ENCODE data around the gene SLC7A5. TPM values are rescaled to one million over a fixed set of nuclear protein-coding genes. Genes with fewer than 3 reads are reported as not detected.

The SLC7A5 gene
- total and polyA plus RNA-seq, 2 of the 13 experiments (the other 11 are each of a cell fraction or from before 2014, with no cell fraction given), result 79.6 to 155 TPM

- in situ Hi-C loops (cut with HindIII; ENCODE audit: extremely low pct_ligation_motif_present, low pct_unique_long_range_greater_than_20kb), result no loop called here
- no peak overlapping the region for H2AFZ ChIP-seq (ENCODE audit: low read length)
- POLR2A ChIA-PET, result interaction anchor here (0.6 to 1.9 kb wide), 7 partner anchors 16 to 58 kb away, joined by 3 to 9 read pairs (median 4); no protein-coding TSS in a partner anchor
- FAIRE-seq, result peak; percentile 63
- H3K9ac ChIP-seq (ENCODE audit: insufficient read depth, low read depth, low read length), result peak overlapping the region; percentile 7; the same call in 1 of the 2 replicates
- H3K4me3 ChIP-seq (replicated peaks in 1 of 3; ENCODE audit: insufficient read depth in 1 of 3, low read depth in 2 of 3, low read length in 3 of 3), result peak overlapping the region in 1 of 3 experiments; percentile 41; a peak in 1 of 6 replicates
- H3K79me2 ChIP-seq (ENCODE audit: insufficient read depth, low read length), result no peaks in the 10 kb centered on the region
- WGBS (ENCODE audit: low lambda C conversion rate), result 9% methylated on average over 10 of the region's 10 CpGs
- H3K4me1 ChIP-seq (ENCODE audit: insufficient read depth, low read length), result peaks cover 72% of the 10 kb centered on the region
- no TSS peak for BruUV-seq (replicated peaks)
- H3K27ac ChIP-seq (ENCODE audit: extremely low read length, insufficient read depth, low read length), result no peak overlapping the region
- no peaks in the 10 kb centered on the region for H3K27me3 ChIP-seq (ENCODE audit: control insufficient read depth in 1 of 2, insufficient read depth in 2 of 2, low read length in 2 of 2)
- CTCF ChIA-PET (ENCODE audit: low intra/inter-chr PET ratio, low total read pairs), result no interaction called here
- intact Hi-C loops (cut with micrococcal nuclease; ENCODE audit: unreplicated experiment), result loop anchor here (2.0 kb wide), 1 partner anchor 33 kb away; no protein-coding TSS in a partner anchor
- peak overlapping the region; percentile 52 for H3K4me2 ChIP-seq (ENCODE audit: low read depth, low read length)
- peaks cover 2% of the 10 kb centered on the region; the same call in 1 of the 2 replicates for H3K9me3 ChIP-seq (ENCODE audit: low read length)
- ATAC-seq, result peak; percentile 70
- DNase-seq (ENCODE audit: low spot score), result peak; percentile 68
- H4K20me1 ChIP-seq (ENCODE audit: insufficient read depth, low read length), result no peaks in the 10 kb centered on the region
- H3K36me3 ChIP-seq (replicated peaks in 1 of 2; ENCODE audit: control insufficient read depth in 1 of 2, insufficient read depth in 2 of 2, low read length in 2 of 2), result no peaks in the 10 kb centered on the region
- TF ChIP-seq ZNF614 (CRISPR knock-in tag; IDR thresholded peaks at IDR 0.05; ENCODE audit: borderline replicate concordance) (peak; percentile 27; the same call in 1 of the 2 replicates), KDM1A (CRISPR knock-in tag; IDR thresholded peaks at IDR 0.05) (0 out of 2 replicates have a peak, but pooled peaks have one; percentile 36), ZNF891 (CRISPR knock-in tag; IDR thresholded peaks at IDR 0.05) (peak; percentile 67; the same call in 1 of the 2 replicates), MEIS2 (CRISPR knock-in tag; IDR thresholded peaks at IDR 0.05) (0 out of 2 replicates have a peak, but pooled peaks have one; percentile 30), HNRNPK (IDR thresholded peaks at IDR 0.05; ENCODE audit: low read depth, low read length, poor library complexity, severe bottlenecking) (no peak), UBTF (CRISPR knock-in tag; IDR thresholded peaks at IDR 0.05) (peak; percentile 67), IRF2 (CRISPR knock-in tag; IDR thresholded peaks at IDR 0.05) (peak; percentile 12; the same call in 1 of the 2 replicates), PATZ1 (CRISPR knock-in tag; IDR thresholded peaks at IDR 0.05) (peak; percentile 56), HMG20B (CRISPR knock-in tag; conservative IDR thresholded peaks at IDR 0.05) (0 out of 2 replicates have a peak, but pooled peaks have one; percentile 55), RFX1 (IDR thresholded peaks at IDR 0.05) (peak; percentile 59; the same call in 1 of the 2 replicates), ZNF10 (CRISPR knock-in tag; IDR thresholded peaks at IDR 0.05; ENCODE audit: borderline replicate concordance, low read depth) (no peak), ZNF33A (CRISPR knock-in tag; IDR thresholded peaks at IDR 0.05; ENCODE audit: borderline replicate concordance) (no peak), ZNF883 (CRISPR knock-in tag; IDR thresholded peaks at IDR 0.05; ENCODE audit: not compliant biosample characterization) (peak; percentile 53), ZSCAN22 (CRISPR knock-in tag; IDR thresholded peaks at IDR 0.05) (no peak)
Observed at GRCh38 chr16:87812200-87812656, 57.1 kb downstream of the SLC7A5 start.
